ENCODE measurements around the gene DKK1.

DNA sequence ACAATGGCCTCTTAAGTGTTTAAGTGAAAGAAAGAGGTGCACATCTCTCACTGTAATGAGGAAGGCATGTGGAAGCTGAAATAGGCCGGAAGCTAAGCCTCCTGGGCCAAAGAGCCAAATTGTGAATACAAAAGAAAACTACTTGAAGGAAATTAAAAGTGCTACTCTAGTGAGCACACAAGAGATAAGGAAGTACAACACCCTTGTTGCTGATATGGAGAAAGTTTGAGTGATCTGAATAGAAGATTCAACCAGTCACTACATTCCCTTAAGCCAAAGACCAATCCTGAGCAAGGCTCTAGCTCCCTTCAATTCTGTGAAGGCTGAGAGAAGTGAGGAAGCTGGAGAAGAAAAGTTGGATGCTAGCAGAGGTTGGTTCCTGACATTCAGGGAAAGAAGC lies 8.2 kb downstream of the DKK1 start:
- TF ChIP-seq CTCF (IDR thresholded peaks at IDR 0.05; ENCODE audit: insufficient read depth, low read length, poor library complexity, severe bottlenecking): no peak
- TF ChIP-seq EZH2phosphoT487 (conservative IDR thresholded peaks at IDR 0.05; ENCODE audit: low read length): no peak

Measured in SU-DHL-6 (cell line).